Measurements from ENCODE around the gene ZFYVE28.

GRCh38 chr4:2262145-2262943, 156.1 kb downstream of the ZFYVE28 start:
- TF ChIP-seq EZH2 (IDR thresholded peaks at IDR 0.05) (no peak), CTCF (IDR thresholded peaks at IDR 0.05) (no peak)
